Endodermal cell (in vitro differentiated cells): ENCODE results near the gene ALOX5AP. TPM values are rescaled to one million over a fixed set of nuclear protein-coding genes. Genes with fewer than 3 reads are reported as not detected.
"Not testable (repeated sequence)": the region's sequence is repeated elsewhere in the genome, so short reads cannot be mapped to it uniquely, and the experiment has no call there.

Experiments used
- DNase-seq: peaks from one replicate; pipeline ENCODE4 v3.0.0-alpha.2; 2017
- H3K27ac ChIP-seq: 2 replicates; pipeline ENCODE4 v1.5.1; 2013; ENCODE audit warnings: mild to moderate bottlenecking, low read depth, low read length, moderate library complexity
- H3K27me3 ChIP-seq: 2 replicates; pipeline ENCODE4 v1.6.1; 2013; ENCODE audit warnings: mild to moderate bottlenecking, low read length, moderate library complexity; ENCODE audit not compliant: insufficient read depth, control insufficient read depth, poor library complexity, severe bottlenecking
- H3K36me3 ChIP-seq: 2 replicates; pipeline ENCODE4 v1.7.0; 2013; ENCODE audit warnings: mild to moderate bottlenecking, low read length, moderate library complexity; ENCODE audit not compliant: control insufficient read depth, insufficient read depth
- H3K4me1 ChIP-seq: one replicate; pipeline ENCODE4 v1.7.0; 2013; ENCODE audit warnings: low read length; ENCODE audit not compliant: control insufficient read depth, insufficient read depth
- H3K4me3 ChIP-seq: 2 replicates; pipeline ENCODE4 v1.5.1; 2013; ENCODE audit warnings: mild to moderate bottlenecking, low read length, moderate library complexity
- H3K9ac ChIP-seq: 2 replicates; pipeline ENCODE4 v1.6.1; 2013; ENCODE audit warnings: mild to moderate bottlenecking, low read length, moderate library complexity; ENCODE audit not compliant: poor library complexity, severe bottlenecking; ENCODE audit errors: extremely low read depth
- H3K9me3 ChIP-seq: 2 replicates; pipeline ENCODE4 v1.6.1; 2013; ENCODE audit warnings: mild to moderate bottlenecking, low read length, moderate library complexity; ENCODE audit not compliant: control insufficient read depth
- H3K27ac Mint-ChIP-seq: 2 replicates; pipeline ENCODE4 v1.8.0; 2020; ENCODE audit warnings: mixed read lengths
- H3K27me3 Mint-ChIP-seq: 2 replicates; pipeline ENCODE4 v1.8.0; 2021; ENCODE audit warnings: mild to moderate bottlenecking, mixed read lengths; ENCODE audit not compliant: insufficient read depth
- H3K36me3 Mint-ChIP-seq: 2 replicates; pipeline ENCODE4 v1.8.0; 2020; ENCODE audit warnings: low read depth, mixed read lengths
- H3K4me1 Mint-ChIP-seq: 2 replicates; pipeline ENCODE4 v1.8.0; 2020; ENCODE audit warnings: mixed read lengths
- H3K4me3 Mint-ChIP-seq: 2 replicates; pipeline ENCODE4 v1.8.0; 2020; ENCODE audit warnings: mild to moderate bottlenecking, moderate library complexity, mixed read lengths
- H3K9me3 Mint-ChIP-seq: 2 replicates; pipeline ENCODE4 v1.8.0; 2020; ENCODE audit warnings: mild to moderate bottlenecking, mixed read lengths
- CTCF ChIP-seq: fragments of 200-600 bp; sonication (generic); conservative IDR thresholded peaks from 2 replicates; pipeline ENCODE4 v1.5.0; 2021; ENCODE audit warnings: antibody characterized with exemption, mild to moderate bottlenecking
- WGBS, 2 experiments: methylation state at CpG; one replicate each; pipeline versions ENCODE4 v1.1.5 to v1.1.7; 2013; ENCODE audit warnings: missing lambda C conversion rate in 2 of 2, mixed read lengths in 1 of 2; ENCODE audit not compliant: insufficient coverage in 1 of 2, insufficient read length in 1 of 2; 5-methylcytosine and 5-hydroxymethylcytosine counted together
- total RNA-seq, 2 donors: library from RNA; stranded (reverse); fragmentation: NEBNext Ultra II Directional in 1 of 2; extraction: Animal tissue kit (Norgen Biotek cat#: 25700) in 1 of 2; gene quantifications; 2 replicates in 1 of 2; 3 replicates in 1 of 2; pipeline ENCODE4 v1.2.1, GENCODE V29; 2021

Gene ALOX5AP
- total RNA-seq, 2 donors from 2014 or later: not detected

DNA sequence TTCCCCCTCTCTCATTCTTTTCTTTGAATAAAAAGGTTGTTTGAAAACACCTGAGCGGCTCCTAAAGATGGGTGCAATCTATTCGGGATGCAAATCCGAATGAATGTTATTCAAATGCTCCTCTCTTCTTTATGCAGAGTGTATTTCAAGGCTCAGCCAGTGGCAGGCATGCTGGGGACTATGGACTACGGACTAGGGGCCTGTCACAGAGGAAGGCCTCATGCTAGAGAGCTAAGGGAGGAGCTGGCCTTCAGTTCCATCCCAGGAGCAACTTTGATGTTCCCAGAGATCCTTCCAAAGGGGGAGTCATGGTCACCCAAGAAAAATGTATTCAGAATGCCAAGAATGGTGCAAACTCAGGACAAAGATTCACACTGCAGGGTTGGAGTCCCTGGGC is 9.3 kb downstream of the ALOX5AP start:
- no peak for DNase-seq
- Histone ChIP-seq H3K4me1 (peaks cover 5% of the 10 kb centered on the region), H3K9me3 (no peaks in the 10 kb centered on the region), H3K27ac (no peak overlapping the region), H3K36me3 (no peaks in the 10 kb centered on the region), H3K4me3 (no peak overlapping the region), H3K27me3 (no peaks in the 10 kb centered on the region), H3K9ac (no peak overlapping the region)
- H3K27me3 Mint-ChIP-seq: no peaks in the 10 kb centered on the region
- H3K27ac Mint-ChIP-seq: no peak overlapping the region
- no peak overlapping the region for H3K4me3 Mint-ChIP-seq
- WGBS, 2 experiments: 92 to 93% methylated on average over 4 of the region's 4 CpGs
- no peaks in the 10 kb centered on the region for H3K36me3 Mint-ChIP-seq
- peaks cover 21% of the 10 kb centered on the region for H3K4me1 Mint-ChIP-seq
- no peaks in the 10 kb centered on the region for H3K9me3 Mint-ChIP-seq
- TF ChIP-seq CTCF: no peak

DNA sequence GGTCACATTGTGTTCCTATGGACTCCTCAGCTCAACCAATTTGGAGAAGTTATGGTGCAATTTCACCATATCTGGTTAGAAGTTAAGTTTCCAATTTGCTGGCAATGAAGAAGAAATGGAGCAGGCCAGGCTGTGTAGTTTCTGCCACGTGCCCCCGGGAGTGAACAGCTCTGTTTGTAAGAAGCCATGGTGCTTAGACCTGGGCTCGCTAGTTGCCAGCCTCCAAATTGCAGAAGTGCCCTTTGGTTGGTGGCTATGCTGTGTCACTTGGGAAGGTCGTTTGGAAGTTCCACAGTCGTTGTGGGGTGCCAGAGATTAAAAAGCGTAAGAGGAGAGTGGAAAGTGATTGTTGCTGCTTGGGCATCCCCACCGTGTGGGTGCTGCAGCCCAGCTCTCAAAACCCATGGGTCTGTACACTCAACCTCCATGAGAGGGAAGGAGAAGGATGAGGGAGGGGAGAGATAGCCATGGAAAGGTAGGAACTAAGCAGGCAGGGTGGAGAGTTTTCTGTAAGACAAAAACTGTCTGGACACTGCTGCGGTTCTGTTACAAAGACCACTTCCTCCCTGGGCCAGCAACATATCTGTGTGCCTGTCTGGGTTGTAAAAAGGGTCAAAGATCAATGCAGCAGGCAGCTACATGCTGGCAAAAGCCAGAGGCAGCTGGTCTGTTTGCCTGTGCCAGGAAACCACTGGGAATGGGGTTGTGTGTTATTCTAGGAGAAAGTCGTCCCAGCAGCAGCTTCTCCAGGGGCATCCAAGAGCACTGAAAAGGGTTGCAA is 10.8 kb downstream of the ALOX5AP start:
- Mint-ChIP-seq H3K9me3 (no peaks in the 10 kb centered on the region), H3K4me1 (peaks cover 16% of the 10 kb centered on the region), H3K27me3 (peaks cover 2% of the 10 kb centered on the region), H3K4me3 (no peak overlapping the region), H3K27ac (no peak overlapping the region), H3K36me3 (no peaks in the 10 kb centered on the region)
- Histone ChIP-seq H3K27ac (no peak overlapping the region), H3K9ac (no peak overlapping the region), H3K4me3 (no peak overlapping the region), H3K36me3 (no peaks in the 10 kb centered on the region), H3K27me3 (no peaks in the 10 kb centered on the region), H3K4me1 (peaks cover 5% of the 10 kb centered on the region), H3K9me3 (no peaks in the 10 kb centered on the region)
- no peak for DNase-seq
- no peak for TF ChIP-seq CTCF
- WGBS, 2 experiments: 78 to 84% methylated on average over 7 to 9 of the region's 9 CpGs

DNA sequence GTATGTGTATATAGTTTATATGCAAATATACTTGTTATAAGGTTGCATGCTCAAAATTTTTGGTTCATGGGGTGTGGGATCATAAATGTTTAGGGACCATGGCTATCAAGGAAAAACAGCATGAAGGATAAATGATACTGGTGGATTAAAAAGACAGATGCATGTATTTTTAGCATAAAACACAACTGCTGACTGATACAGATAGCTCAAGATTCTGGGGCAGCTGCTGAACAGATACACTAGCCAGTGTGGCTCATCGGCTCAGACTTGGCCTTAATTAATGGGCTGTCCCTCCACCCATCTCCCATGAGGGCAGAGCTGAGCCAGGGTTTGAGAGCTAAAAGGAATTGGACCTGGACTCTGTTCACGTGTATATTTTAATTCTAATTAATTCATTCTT is 11.4 kb downstream of the ALOX5AP start:
- Histone ChIP-seq H3K4me1 (peaks cover 5% of the 10 kb centered on the region), H3K27me3 (no peaks in the 10 kb centered on the region), H3K27ac (no peak overlapping the region), H3K9ac (no peak overlapping the region), H3K36me3 (no peaks in the 10 kb centered on the region), H3K4me3 (no peak overlapping the region), H3K9me3 (no peaks in the 10 kb centered on the region)
- peaks cover 19% of the 10 kb centered on the region for H3K4me1 Mint-ChIP-seq
- WGBS, 2 experiments: 88 to 91% methylated on average over 1 to 2 of the region's 2 CpGs
- peaks cover 3% of the 10 kb centered on the region for H3K27me3 Mint-ChIP-seq
- no peak for DNase-seq
- H3K27ac Mint-ChIP-seq: no peak overlapping the region
- TF ChIP-seq CTCF: no peak
- no peak overlapping the region for H3K4me3 Mint-ChIP-seq
- H3K9me3 Mint-ChIP-seq: no peaks in the 10 kb centered on the region
- no peaks in the 10 kb centered on the region for H3K36me3 Mint-ChIP-seq

DNA sequence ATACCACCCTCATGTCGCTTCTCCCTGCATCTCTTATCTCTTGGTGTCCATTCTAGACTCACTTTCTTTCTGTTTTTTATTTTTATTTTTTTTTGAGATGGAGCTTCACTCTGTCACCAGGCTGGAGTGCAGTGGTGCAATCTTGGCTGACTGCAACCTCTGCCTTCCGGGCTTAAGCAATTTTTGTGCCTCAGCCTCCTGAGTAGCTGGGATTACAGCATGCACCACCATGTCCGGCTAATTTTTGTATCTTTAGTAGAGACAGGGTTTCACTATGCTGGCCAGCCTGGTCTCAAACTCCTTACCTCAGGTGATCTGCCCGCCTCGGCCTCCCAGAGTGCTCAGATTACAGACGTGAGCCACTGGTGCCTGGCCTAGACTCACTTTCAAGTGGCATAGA is 12.5 kb downstream of the ALOX5AP start:
- not testable (repeated sequence) for H3K27me3 Mint-ChIP-seq

More for the DNA sequence above, 12.5 kb downstream of the ALOX5AP start:
- H3K9me3 Mint-ChIP-seq, DNase-seq, H3K27ac Mint-ChIP-seq, H3K4me3 Mint-ChIP-seq, H3K9ac ChIP-seq, H3K36me3 Mint-ChIP-seq, H3K4me3 ChIP-seq, H3K27ac ChIP-seq, H3K36me3 ChIP-seq, H3K9me3 ChIP-seq, H3K27me3 ChIP-seq: not testable (repeated sequence)
- peaks cover 11% of the 10 kb centered on the region for H3K4me1 ChIP-seq
- H3K4me1 Mint-ChIP-seq: peaks cover 24% of the 10 kb centered on the region
- 86 to 93% methylated on average over 1 to 6 of the region's 6 CpGs for WGBS, 2 experiments
